Stimulated activated CD4-positive, alpha-beta T cell treated with anti-CD3 and anti-CD28 coated beads, Interleukin-4, amount 100 ng/mL, for 1 hour (primary cell): ENCODE data around the gene FOXK1.

Experiments
- DNase-seq: peaks from one replicate; pipeline ENCODE4 v3.0.0-alpha.2; 2020

The FOXK1 gene

DNA sequence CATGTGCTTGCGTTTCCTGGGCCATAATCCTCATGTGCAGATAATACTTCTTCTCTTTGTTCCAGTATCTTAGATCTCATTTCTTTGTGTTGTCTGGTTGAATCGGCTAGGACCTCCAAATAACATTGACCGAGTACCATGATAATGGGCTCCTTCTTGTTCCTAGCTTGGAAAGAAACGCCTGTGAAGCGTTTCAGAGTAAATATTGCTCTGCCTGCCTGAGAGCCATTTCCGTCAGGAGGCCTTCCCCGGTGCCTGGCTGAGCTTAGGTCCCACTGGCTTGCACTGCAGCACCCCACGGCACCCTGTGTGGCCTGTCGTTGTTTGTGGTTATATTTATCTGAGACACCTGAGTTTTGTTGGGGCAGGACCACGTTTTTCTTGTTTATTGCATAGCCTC, 17.7 kb downstream of the FOXK1 start:
- DNase-seq = no peak

- DNase-seq = no peak
These were observed 18.6 kb downstream of the FOXK1 start for GRCh38 chr7:4700577-4701235.

DNA sequence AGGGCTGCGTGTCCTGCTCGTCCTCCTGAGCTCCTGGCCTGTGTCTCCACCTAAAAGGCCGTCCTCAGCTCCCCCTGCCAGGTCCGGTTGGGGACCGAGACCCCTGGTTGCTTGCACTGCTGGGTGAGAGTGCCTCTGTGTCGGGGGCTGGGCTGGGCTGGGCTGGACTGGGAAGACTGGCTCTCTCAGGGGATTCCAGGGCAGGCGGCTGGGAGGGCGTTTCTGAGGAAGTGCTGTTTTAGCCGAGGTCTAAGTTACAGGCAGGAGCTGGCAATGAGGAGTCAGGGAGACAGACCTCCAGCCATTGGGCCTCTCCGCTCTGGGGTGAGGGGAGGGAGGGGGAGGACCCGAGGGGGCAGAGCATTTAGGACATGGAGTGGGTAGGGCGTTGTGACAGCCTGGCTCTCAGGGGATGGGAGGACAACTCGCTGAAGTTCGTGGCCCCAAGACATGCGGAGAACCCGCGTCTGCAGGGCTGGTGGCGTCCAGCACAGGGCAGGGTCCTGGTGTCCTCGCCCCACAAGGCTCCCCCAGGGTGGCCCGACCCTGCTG, 20.9 kb downstream of the FOXK1 start:
- no peak for DNase-seq

DNA sequence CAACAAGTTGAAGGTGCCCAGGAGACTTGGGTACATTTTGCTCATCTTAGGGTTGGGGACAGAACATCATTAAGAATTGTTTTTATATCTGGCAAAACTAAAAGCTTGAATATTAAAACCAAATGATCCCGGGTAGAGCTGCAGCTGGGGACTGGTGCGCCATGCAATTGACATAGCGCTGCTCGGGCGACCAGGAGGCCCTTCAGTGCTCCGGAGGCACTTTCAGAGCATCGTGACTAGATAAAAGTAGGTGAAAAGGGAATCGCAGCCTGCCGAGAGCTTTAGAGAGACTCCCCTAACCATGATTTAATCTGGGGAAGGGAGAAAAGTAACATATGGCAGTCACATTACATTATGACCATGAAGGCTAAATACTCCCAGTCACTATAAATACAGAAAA, 21.4 kb downstream of the FOXK1 start:
- DNase-seq = no peak

GRCh38 chr7:4706384-4707216, 24.5 kb downstream of the FOXK1 start:
- no peak for DNase-seq

DNA sequence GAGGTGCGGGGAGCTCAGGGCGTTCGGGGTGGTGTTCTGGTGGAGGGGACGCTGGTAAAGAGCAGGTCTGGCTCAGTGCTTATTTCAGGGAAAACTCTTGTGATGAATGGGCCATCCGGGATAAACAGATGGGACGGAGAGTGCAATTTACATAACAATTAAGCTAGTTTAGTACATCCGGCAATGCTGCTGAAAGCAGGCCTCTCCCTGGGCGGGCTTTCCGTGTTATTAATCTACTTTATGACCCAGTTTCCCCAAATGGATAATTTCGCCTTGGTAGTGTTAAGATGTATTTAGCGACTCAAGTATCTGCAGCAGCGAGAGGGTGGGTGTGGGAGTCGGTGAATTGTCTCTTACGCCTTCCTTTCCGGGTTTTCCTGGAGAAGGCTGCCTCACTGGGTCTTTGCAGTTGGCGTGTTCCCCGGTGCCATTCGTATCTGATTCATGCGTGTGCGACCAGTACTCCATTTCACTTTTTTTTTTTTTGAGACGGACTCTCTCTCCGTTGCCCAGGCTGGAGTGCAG, 25.2 kb downstream of the FOXK1 start:
- DNase-seq = no peak

GRCh38 chr7:4707980-4708411, 25.9 kb downstream of the FOXK1 start:
- DNase-seq = no peak

DNA sequence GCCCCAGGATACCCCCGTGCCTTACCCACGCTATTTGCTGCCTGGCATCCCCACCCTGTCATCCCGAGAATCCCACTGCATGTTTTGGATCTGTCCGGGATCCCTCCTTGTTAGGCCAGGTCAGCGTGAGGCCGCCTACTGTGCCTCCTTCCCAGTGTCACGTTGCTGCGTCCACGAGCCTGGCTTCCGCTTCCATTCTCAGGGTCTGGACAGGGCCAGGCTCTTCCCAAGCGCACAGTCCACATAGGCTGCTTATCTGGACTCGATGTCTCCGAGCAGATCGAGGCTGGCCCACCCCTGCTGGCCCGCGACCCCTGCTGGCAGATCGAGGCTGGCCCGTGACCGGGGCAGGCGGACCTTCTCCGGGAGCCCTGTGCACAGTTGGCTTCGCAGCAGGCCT, 27.1 kb downstream of the FOXK1 start:
- no peak for DNase-seq

DNA sequence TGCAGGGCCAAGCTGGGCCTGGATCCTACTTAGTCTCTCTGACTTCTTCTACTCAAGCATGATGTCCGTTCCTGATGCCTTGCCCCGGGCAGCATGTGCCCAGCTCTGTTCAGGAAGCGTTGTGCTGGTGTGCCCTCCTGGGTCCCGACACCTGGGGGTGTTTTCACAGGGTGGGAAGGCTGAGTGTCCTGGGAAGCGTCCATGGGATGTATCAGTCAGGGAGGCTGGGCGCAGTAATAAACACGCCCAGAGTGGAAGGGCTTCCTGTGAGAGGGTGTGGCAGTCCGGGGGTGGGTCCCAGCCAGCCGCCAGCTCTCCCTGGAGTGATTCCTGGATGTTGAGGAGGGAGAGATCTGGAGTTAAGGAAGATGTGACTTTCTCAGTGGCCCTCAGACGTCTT, 29.0 kb downstream of the FOXK1 start:
- no peak for DNase-seq

GRCh38 chr7:4711634-4712033, 29.5 kb downstream of the FOXK1 start:
- DNase-seq = no peak

DNA sequence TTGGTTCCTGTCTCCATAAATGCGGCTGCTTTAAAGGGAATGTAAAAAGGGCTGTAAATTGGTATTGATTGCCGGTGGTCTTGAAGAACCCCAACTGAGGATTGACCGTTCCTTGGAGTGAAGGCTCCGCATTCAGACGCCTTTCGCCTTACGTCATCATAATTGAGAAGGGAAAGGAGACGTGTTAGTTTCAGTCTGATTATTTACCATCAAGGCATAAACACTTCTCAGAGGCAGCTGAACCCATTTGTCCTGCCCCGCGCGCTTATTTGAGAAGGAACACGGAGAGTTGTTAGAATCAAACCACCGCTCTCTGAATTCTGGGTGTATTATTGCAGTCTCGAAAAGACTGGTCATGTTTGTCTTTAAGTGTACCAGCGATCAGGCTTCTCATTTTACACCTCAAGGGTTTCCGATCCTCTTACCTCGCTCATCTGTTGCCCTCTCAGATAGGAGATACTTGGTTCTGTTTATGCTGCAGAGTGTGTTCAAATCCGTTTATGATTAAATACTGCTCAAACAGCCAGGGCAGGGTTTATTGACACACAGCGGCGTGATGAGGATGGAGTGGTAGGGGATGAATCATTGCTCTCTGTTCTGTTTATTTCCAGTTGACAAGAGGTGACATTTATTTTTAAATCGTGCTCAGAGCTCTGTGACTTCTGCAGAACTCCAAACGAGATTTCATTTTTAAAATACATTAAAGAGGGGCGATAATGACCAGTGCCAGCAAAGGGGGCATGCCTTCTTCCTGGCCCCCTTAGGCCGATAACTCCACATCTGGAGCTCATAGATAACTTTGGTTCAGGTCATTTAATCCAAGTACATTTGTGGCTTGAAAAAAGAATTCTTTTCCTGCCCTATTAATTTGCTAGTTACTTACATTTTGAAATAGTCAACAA, 30.4 kb downstream of the FOXK1 start:
- no peak for DNase-seq

GRCh38 chr7:4713183-4713784, 31.2 kb downstream of the FOXK1 start:
- DNase-seq = no peak

GRCh38 chr7:4714161-4714700, 32.1 kb downstream of the FOXK1 start:
- DNase-seq = no peak

DNA sequence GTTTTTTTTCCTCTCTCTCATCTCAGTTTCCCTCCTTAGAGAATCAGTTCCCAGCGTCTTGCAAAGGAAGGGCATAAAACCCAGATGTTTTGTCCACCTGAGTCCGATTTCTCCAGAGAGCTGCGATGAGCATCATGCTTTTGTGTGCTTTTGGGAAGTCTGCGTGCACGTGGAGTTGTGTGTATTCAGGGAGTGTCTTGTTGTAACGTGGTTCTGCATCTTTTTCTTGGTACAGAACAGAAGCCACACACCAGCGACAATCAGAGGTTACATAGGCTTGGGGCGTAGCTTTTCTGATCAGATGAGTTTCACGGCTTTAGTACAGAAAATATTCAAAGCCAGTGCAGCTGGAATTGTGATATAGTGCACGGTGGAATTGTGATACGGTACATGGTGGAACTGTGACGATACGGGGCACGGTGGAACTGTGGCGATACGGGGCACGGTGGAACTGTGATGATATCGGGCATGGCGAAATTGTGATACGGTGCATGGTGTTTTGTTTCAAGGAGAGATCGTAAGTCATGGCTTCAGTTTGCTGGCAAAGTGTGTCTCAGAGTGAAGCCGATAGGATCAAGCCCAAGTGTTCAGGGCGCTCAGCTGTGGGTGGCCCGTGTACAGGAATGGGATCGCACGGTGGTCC, 32.8 kb downstream of the FOXK1 start:
- DNase-seq = no peak

DNA sequence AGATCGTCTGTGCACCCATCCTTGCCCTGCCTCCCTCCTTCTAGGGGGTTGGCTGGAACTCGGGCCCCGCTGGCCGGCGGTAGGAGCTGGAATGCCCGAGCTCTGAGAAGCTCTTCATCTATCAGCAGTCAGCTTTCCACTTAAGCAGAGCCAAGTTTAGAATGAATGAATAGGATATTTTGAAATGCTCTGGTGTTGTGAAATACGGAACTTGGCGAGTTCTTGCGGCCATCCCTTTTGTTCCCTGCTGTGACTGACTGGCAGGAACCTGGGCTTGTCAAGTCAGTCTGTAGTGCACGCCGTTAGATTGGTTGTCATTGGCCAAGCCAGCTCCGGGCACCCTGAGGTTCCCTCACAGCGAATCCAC, 33.3 kb downstream of the FOXK1 start:
- DNase-seq = no peak

DNA sequence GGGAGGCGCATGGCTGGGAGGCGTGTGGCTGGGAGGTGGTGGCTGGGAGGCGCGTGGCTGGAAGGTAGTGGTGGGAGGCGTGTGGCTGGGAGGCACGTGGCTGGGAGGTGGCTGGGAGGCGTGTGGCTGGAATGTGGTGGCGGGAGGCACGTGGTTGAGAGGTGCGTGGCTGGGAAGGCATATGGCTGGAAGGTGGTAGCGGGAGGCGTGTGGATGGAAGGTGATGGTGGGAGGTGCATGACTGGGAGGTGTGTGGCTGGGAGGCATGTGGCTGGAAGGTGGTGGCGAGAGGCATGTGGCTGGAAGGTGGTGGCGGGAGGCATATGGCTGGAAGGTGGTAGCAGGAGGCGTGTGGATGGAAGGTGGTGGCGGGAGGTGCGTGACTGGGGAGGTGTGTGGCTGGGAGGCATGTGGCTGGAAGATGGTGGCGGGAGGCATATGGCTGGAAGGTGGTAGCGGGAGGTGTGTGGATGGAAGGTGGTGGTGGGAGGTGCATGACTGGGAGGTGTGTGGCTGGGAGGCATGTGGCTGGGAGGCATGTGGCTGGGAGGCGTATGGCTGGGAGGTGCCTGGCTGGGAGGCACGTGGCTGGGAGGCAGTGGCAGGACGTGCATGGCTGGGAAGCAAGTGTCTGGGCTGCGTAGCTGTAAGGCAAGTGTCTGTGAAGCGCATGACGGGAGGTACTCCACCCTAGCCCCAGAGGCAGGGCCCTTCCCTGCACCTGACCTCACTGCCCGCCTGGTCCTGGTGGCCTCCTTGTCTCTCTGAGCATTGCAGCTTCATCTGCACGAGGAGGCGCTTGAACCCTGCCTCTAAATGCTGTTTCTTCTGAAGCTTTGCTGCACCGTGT, 35.1 kb downstream of the FOXK1 start:
- DNase-seq = no peak

DNA sequence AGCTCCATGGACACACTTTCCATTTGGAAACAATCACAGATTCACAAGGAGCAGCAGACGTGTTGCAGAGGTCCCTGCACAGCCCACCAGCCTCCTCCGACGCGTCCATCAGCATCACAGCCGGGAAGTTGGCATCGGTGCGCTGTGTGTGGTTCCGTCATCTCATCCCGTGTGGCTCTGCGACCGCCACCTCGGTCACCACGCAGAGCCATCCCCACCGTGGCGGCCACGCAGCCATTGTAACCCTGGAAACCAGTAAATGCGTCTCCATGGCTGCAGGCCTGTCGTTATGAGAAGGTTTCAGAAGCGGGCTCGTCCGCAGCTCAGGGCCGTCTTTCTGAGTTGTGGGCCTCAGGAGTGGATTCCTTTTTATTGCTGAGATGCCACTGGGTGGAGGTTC, 36.0 kb downstream of the FOXK1 start:
- no peak for DNase-seq

GRCh38 chr7:4720225-4720624, 38.1 kb downstream of the FOXK1 start:
- DNase-seq = no peak

DNA sequence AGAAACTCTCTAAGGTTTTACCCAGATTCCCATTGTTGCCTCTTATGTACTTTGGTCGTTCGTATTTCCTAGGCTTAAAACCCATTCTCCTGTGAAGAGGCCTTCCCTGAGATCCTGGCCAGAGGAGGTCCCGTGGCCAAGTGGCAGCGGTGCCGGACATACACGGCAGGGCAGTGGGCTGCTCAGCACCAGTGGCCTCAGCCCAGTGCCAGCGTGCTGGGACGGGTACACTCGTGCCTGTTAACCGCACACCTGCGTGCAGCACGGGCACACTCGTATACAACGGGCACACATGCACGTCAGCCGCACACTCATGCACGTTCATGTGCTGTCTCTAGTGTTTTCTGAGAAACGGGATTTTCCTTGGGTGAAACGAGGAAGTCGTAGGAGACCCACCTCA, 40.2 kb downstream of the FOXK1 start:
- DNase-seq = no peak

DNA sequence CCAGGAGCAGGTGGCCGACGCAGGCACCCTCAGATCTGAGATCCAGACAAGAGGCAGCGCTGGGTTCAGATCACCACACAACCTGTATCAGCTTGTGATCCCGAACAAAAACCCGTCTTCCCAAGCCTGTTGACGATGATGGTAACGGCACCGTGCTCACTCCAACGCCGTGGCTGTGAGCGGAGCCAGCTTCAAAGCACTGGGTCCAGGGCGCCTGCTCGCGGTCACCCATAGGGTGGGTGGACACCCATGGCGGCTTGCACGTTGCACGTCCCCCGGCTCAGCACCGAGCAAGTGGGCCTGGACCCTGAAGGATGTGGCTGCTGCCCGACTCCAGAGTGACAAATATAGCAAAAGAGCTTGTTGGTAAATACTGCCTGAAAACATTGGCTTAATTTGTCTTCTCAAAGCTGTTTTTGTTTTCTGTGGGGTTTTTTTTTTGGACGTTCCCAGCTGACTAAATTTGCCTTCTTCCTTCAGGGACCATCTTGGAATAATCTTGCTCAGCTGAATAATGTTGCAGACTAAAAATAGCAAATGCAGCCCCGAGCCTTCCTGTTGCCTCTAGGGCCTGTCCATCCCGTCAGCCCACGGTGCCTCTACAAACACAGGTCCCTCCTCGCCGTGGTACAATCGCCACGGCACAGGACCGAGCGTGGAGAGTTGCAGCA, 41.0 kb downstream of the FOXK1 start:
- DNase-seq = no peak
